Stimulated activated CD4-positive, alpha-beta T cell treated with anti-CD3 and anti-CD28 coated beads, Interleukin-4, amount 100 ng/mL, for 1 hour (primary cell): ENCODE measurements around the gene CDK5RAP2.
"Not testable (repeated sequence)": the region's sequence is repeated elsewhere in the genome, so short reads cannot be mapped to it uniquely, and the experiment has no call there.

Experiments
- DNase-seq: peaks from one replicate; pipeline ENCODE4 v3.0.0-alpha.2; 2020

Gene CDK5RAP2

DNA sequence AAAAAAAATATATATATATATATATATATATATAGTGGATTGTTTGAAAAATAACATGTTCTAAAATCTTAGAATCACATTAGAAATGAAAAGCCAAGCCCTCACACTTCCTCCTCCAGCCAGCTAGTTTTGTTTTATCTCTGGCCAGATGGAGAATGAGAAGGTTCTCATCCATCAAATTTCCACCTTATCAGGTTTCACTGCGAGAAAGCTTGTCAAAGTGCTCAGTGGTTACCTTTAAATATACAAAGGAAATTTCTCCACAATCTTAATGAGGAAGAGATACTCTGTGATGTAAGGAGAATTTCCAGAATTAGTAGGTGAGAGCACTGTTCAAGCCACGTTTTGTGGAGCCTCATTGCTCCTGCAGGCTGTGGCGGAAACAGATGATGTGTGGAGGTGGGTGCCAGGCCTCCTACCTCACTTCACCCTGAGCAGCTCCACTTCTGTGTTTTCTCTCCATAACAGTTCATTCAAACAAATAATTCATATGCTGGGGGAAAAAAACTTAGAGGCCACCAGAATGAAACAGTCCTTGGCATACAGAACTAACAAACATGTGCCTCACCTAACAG is 71.9 kb downstream of the CDK5RAP2 start:
- DNase-seq: no peak

DNA sequence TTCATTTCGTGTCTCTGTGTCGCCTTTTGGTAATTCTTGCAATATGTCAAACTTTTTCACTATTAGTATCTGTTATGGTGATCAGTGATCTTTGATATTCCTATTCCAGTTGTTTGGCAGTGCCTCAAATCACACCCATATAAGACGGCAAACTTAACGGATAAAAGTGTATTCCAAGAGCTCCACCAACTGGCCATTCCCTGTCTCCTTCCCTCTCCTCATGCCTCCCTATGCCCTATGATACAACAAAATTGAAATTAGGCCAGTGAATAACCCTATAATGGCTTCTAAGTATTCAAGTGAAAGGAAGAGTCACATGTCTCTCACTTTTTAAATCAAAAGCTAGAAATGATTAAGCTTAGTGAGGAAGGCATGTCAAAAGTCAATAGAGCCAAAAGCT is 74.8 kb downstream of the CDK5RAP2 start:
- DNase-seq: no peak

DNA sequence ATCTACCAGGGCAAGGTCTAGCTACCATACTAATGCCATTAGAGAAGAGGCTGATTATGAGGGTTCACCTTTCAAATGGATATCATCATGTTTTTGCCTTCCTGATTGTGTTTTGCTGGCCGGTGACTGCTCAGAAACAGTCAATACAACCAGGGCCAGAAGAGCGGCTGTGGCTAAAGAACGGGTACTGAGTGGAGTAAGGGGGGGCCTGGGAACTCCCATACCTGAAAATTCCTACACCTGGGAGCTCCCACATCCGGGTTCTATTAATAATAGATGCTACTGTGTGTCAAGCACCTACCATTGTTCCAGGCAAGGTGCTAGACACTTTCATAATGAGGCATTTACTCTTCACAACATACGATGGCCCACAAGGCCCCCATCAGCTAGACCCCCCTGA is 79.2 kb downstream of the CDK5RAP2 start:
- DNase-seq: no peak

DNA sequence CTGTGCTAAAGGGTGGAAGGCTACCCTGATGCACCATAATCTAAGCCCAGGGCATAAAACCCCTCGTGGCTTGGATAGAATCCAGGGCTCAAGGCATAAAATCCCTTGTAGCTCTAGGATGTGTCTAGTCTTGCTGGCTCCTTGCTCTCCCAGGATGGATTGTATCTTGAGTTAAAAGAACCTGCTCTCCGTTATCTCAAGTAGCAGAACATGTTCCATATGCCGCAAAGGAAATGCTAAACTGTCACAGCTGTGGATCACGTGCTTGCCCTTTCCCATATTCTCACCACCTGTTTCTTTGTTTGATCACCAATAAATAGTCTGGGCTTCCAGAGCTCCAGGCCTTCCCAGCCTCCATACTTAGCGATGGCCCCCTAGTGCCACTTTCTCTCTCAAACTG is 82.1 kb downstream of the CDK5RAP2 start:
- DNase-seq: not testable (repeated sequence)

DNA sequence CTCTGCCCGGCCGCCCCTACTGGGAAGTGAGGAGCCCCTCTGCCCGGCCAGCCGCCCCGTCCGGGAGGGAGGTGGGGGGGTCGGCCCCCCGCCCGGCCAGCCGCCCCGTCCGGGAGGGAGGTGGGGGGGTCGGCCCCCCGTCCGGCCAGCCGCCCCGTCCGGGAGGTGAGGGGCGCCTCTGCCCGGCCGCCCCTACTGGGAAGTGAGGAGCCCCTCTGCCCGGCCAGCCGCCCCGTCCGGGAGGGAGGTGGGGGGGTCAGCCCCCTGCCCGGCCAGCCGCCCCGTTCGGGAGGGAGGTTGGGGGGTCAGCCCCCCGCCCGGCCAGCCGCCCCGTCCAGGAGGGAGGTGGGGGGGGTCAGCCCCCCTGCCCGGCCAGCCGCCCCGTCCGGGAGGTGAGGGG is 83.5 kb downstream of the CDK5RAP2 start:
- not testable (repeated sequence) for DNase-seq

DNA sequence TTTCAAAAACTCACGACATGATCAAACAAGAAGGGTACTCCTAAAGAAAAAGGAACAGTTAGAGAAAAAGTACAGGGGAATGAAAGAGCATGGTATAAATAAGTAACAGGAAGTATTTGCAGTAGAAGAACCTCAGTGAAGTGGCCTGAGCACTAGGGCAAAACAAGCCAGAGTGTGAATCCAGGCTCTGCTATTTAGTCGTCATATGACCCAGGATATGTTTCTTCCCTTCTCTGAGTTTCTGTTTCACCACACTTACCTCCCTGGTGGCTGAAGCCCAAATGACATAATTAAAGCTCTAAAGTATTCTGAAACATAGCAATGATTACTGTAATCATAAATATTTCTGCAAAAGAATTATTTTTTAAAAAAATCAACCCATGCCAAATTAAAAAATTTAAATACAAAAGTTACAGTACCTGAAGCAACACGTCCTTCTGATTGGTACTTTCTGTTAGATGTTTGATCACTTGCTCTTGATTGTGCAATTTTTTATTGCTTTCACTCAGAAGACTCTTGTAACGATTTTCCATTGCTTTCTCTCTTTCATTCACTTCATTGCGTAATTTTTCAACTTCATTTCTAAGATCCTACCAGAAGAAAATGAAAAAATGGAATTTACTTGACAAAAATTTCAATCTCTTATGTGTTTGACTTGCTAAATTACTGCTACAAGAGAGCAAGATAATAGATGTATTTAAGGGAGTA is 88.9 kb downstream of the CDK5RAP2 start:
- DNase-seq: no peak

DNA sequence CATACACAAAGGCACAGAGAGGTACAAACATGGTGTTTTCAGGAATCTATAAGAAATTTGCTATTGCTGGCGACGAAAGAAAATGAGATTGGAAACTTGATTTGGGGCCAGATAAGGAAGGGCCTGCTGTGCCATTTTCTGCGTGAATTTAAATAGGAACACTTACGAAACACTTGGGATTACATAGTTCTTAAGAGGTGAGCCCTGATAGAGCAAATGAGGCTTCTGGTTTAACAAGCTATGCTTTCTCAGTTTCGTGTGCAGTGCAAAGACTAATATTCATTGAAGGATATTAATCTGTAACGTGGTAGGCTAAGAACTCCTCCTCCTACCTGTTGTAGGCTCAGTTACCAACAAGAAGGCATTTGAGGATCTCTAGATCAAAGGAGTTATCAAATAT is 93.1 kb downstream of the CDK5RAP2 start:
- no peak for DNase-seq

DNA sequence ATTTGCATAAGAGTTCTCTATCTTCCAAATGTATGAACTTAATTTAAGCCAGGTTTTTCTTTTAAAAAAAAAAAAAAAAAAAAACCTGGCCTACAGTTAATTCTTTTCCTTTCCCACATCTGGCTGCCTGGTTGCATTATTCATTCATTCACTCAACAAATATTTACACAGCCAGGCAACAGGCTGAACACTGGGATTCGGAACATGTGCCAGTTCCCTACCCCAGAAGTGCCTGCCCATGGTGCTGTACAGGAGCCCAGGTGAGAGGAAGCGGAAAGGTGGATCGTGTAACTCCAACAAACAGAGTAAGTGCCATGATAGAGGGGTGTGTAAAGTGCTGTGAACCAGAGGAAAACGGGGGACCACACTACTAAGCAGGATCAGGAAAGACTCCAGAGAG is 93.6 kb downstream of the CDK5RAP2 start:
- DNase-seq: no peak

DNA sequence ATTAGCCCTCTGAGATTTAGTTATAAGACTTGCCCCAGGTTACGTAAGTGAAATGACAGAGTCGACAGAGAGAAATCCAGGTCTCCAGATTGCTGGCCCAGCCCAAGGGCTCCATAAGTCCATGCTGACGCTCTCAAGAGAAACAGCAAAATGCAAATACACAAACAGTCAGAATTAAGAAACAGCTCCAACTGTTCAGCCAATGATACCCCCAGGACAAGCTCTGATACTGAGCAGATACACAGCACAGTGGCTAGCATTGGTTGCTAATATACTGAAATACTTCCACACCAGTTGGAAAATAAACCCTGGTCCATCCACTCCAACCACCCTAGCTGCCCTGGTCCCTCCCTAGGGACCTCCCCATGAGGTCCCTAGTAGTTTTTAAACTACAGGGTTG is 94.2 kb downstream of the CDK5RAP2 start:
- no peak for DNase-seq

DNA sequence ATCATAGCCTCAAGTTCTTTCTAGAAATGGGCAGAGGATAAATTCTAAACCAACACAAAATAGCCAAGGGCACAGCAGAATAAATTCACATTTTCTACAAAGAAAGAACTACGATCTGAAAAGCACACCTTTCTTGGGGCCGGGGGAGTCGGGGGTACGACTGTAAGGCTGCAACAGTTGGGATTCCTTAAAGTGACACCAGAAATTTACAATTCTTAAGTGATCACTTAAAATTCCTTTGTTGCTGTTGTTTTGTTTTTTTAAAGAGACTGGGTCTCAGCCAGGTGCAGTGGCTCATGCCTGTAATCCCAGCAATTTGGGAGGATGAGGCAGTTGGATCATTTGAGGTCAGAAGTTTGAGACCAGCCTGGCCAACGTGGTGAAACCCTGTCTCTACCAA is 95.8 kb downstream of the CDK5RAP2 start:
- DNase-seq: no peak

DNA sequence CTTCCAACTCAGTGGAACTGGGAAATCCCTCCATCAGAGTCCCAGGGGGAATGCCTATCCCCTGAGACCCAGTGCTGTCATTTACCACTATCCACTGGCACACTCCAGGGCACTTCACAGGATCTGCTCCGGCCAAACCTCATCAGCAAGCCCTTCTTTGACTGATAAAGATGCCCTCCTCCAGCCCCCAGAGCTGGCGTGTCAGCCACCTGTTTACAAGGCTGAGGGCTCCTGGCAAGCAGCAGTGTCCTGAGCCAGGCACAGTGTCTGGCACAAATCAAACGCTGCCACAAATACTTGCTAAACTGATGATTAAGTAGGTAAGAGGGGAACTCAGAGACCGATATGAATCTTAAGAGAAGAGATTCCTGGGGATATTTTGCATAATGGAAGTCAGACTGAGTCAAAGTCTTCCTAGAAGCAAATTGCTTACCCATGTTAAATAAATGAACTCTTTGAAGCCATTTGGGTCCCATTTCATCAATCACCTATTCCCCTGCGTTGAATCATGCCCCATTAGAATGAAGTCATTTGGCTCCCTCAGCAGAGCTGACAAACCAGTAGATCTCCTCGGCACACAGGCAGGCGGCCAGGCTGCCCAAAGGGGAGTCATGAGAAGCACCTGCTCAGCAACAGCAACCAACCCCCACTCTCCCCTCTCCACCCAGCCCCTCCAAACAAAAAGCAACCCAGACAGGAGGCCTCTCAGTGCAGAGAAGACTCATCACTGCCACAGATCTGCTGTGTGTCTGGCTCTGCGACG is 97.4 kb downstream of the CDK5RAP2 start:
- no peak for DNase-seq

DNA sequence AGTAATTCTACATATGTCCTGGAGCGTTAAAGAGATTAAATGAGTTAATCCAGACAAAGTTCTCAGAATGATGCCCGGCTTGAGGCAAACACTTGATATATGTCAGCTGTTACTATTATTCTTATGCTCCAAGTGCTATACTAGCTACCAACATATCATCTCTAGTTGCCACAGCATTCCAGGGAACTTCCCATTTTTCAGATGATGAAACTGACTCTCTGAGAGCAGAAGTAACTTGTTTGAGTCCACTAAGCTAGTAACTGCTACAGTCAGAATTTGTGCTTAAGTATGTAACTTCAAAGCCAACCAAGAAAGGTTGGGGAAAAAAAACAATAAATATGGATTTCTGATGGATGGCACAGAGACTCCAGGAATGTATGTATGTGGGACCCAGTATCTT is 98.1 kb downstream of the CDK5RAP2 start:
- no peak for DNase-seq

DNA sequence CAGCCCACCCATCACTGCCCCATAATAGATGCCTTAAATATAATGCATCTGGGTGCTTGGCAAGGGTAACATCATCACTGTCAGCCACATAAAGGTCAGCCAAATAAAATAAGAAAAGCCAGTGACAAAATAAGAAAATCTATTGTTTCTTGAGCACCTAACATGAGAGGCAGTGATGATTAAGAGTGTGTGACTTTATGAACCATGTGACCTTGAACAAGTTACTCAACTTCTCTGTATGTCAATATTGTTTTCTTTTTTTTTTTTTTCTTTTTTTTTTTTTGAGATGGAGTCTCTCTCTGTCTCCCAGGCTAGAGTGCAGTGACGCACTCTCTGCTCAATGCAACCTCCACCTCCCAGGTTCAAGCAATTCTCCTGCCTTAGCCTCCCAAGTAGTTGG is 98.7 kb downstream of the CDK5RAP2 start:
- DNase-seq: no peak

DNA sequence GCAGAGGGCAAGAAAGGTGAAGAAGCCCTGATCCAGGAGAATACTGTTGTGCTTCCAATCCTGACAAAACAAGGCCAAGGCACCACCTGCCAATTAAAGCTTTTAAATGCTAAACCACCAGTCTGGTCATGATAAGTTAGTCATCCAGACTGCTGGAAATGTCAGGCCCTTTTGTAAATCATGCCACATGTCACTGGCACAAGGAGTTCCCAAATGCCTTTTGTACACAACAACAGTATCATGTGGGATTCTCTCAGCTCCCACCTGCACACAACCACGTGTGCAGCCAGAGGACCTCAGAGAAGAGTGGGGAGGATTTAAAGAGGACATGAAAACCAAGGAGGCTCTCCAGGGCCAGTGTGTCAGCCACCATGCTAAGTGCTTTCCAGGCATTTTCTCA is 99.3 kb downstream of the CDK5RAP2 start:
- DNase-seq: no peak

DNA sequence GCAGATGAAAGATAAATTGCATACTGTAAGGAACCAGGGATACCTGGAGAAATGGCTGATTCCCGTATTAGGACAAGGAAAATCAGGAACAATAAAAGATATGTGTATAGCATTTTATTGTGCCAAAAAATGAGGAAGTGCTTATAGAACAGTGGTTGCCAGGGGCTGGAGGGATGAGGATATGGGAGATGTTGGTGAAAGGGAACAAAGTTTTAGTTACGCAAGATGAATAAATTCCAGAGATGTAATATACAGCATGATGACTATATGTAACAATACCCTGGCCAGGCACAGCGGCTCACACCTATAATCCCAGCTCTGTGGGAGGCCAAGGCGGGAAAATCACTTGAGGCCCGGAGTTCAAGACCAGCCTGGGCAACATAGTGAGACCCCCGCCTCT is 101.8 kb downstream of the CDK5RAP2 start:
- DNase-seq: no peak

DNA sequence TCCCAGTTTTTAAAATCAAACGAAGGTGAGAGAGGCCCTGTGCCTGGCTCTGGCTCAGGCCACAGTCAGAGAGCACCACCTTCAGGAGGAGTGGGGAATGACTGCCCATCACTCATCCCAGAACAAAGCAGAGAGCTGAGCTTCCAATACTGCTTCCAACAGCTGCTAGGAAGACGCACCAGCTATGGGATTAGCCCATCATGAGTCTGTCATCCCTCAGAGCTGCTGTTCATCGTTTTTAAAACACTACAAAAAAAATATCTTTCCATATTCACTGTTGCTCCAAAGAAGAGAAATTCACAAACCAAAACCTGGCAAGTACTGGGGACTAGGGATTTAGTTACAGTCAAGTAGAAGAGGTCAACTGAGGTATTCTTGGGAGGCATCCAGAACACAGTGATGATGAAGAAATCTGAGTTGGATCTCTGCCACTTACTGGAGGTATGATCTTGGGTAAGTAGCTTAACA is 102.4 kb downstream of the CDK5RAP2 start:
- DNase-seq: peak; percentile 13

DNA sequence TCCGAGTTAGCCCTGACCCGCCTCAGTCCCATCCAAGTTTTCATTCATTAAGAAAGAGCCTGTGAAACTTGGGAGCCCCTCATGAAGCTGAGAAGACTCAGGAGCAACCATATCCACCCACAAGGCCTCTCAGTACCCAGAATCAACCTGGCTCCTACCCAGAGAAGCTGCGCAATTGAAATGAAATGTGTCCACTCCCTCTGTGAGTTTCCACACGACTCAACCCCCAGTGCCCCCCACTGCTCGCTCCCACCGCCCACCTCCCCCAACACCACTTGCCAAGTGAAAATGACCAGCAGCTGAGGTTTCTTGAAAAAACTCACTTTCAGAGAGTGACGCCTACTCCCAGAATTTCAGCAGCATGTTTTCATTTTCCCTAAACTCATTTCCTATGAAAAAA is 104.6 kb downstream of the CDK5RAP2 start:
- no peak for DNase-seq

DNA sequence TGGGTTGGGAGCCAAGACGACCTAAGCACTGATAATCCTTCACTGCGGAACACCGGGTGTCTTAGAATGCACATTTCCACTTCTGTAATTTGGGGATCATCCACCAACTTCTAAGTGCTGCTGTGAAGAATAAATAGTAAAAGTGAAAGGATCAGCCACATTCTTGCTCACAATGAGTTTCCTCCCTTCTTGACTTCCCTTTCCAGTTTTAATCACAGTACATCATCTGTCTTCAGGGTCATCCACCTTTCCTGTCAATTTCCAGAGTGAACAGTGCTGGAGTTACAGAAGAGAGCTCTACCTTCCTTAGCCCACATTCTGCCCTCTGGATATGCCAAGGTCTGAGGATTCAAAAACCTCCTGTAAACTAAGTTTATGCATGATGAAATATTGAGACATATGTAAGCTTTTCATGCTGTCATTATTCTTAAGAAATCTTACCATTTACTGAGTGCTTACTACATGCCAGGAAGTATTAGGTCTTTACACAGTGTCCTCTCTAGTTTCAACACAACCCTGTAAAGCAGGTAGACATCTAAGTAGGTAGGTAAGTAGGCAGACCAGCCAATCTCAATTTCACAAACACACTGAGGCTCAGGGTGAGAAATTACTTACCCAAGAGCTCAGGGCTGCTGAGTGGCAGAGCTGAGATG is 105.2 kb downstream of the CDK5RAP2 start:
- no peak for DNase-seq

DNA sequence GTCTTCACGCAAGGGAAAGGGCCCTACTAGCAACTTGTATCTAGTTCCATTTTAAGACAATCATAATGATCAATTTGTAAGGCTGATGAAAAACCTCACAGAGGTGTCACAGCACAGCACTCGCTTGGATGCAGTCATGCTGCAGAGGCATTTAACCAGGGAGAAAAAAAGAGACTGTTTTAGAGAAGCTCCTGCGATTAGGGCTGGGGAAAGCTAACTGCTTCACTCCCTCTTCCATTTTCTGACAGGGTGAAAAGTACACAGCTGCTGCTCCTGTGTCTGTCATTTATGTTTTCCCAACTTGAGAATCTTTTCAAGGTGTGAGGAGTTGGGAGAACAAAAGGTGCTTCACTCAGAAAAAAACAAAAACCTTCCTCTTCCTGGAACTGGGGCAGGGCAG is 106.4 kb downstream of the CDK5RAP2 start:
- DNase-seq: no peak

DNA sequence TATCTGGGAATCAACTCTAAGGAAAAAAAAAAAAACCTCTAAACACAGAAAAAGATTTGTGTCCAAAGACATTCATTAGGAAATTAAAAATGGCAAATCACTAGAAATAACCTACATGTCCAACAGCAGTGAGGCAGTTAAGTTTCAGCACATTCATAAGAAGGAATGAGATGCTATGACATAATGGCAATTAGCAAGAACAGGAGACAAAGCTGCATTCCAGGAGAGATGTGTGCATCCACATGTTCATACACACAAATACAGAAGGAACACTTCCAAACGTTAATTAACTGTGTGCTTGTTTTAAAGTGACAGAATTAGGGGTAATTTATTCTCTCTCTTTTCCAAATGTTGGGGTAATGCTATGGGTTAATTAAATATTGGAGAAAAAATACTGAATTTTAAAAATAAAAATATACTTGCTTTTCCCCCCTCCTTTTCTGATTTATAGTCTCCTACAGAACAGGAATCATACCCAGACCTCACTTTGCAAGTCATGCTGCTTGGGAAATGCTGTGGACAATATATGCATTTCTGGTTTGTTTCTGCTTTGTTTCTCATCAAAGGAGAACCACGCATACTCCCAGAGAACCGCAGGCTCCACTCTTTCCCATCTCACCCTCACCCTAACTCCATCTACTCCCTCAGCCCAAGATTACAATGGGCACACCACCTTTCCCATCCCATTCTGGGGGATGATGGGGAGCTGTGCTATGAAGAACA is 114.1 kb downstream of the CDK5RAP2 start:
- DNase-seq: no peak

DNA sequence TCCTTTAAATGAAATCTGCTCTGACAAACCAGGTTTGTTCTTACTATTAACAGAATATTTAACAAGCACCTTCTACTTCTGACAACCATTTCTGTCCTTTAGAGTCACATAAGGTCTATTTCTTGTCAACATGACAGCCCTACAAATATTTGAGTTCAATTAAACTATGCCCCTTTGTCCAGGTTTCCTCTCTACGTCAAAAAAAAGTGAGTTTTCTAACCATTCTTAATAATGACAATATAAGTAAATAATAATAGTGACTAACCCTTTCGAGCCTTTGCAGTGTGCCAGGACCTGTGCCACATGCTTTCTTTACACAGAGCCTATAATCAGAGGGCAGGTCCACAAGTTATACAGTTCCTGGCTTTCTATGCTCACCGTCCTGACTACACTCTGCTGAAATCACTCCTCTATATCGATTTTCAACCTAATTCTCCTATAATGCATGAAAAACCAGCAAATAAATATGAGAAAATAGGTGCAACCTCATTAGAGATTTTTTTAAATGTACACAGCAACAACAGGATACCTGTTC is 115.0 kb downstream of the CDK5RAP2 start:
- DNase-seq: no peak

DNA sequence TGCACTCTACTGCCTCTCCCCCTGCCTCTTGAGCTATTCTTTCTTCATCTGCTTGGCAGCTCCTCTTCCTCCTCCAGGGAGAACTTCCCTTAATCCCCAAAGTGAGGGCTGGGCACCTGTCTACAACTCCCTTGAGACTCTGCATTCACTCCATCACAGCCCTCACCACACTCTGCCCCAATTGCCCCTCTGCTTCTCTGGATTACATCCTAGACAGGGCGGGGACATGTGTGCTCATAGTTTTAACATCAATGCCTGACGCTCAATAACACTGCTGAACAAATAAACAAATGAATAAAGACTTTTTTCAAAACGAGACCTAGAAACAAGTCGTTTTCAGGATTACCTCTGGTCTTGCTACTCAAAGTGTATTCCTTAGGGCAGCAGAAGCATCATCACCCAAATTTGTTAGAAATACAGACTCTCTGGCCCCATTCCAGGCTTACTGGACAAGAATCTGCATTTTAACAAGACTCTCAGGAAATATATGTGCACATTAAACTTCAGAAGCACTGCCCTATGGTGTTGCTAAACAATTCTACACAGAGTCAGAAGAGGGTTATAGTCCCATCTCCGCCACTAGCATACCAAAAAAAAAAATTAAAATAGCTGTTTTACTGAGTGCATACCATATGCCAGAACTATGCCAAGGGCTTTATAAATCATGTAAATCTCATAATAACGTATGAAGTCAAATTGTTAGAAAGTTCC is 115.6 kb downstream of the CDK5RAP2 start:
- no peak for DNase-seq
